ENCODE results near the gene PGBD2.

DNA sequence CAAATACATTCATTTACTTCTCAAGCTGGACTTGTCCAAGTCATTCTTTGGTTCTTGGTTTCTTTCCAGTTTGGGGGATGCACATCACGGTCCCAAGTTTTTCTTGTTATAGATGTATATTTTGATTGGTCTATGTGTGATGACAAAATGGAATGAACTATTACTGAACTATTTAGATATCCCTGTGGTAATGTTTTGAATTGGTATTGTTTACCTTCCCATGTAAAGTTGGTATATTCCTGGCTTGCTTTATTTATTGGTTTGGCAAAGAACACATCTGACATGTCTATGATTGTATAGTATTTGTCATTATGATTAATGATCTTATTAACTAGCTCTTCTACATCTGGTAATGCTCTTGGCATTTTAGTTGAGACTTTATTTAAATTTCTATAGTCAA, 24.8 kb upstream of the PGBD2 start:
- TF ChIP-seq POLR2A (IDR thresholded peaks at IDR 0.05; ENCODE audit: low read depth, low read length) (no peak), MXI1 (IDR thresholded peaks at IDR 0.05; ENCODE audit: borderline replicate concordance, low read depth, low read length) (no peak), RFX5 (IDR thresholded peaks at IDR 0.05; ENCODE audit: low read depth, low read length) (no peak)
- TF ChIP-seq, protein P1, sequence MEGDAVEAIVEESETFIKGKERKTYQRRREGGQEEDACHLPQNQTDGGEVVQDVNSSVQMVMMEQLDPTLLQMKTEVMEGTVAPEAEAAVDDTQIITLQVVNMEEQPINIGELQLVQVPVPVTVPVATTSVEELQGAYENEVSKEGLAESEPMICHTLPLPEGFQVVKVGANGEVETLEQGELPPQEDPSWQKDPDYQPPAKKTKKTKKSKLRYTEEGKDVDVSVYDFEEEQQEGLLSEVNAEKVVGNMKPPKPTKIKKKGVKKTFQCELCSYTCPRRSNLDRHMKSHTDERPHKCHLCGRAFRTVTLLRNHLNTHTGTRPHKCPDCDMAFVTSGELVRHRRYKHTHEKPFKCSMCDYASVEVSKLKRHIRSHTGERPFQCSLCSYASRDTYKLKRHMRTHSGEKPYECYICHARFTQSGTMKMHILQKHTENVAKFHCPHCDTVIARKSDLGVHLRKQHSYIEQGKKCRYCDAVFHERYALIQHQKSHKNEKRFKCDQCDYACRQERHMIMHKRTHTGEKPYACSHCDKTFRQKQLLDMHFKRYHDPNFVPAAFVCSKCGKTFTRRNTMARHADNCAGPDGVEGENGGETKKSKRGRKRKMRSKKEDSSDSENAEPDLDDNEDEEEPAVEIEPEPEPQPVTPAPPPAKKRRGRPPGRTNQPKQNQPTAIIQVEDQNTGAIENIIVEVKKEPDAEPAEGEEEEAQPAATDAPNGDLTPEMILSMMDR (conservative IDR thresholded peaks at IDR 0.05; ENCODE audit: low read depth, low read length), result no peak
- TF ChIP-seq, protein P2, sequence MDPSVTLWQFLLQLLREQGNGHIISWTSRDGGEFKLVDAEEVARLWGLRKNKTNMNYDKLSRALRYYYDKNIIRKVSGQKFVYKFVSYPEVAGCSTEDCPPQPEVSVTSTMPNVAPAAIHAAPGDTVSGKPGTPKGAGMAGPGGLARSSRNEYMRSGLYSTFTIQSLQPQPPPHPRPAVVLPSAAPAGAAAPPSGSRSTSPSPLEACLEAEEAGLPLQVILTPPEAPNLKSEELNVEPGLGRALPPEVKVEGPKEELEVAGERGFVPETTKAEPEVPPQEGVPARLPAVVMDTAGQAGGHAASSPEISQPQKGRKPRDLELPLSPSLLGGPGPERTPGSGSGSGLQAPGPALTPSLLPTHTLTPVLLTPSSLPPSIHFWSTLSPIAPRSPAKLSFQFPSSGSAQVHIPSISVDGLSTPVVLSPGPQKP (IDR thresholded peaks at IDR 0.05; ENCODE audit: borderline replicate concordance, low read depth, low read length), result no peak

Measured in IMR-90 (cell line).